Body of pancreas (tissue), 4 donors: ENCODE results near the gene ATAD3C. TPM values are rescaled to one million over a fixed set of nuclear protein-coding genes. Genes with fewer than 3 reads are reported as not detected.

ENCODE experiments used
- ATAC-seq: fragments of 150-250 bp; one replicate; pipeline ENCODE4 v1.9.1; 2016
- DNase-seq, 4 donors: peaks; one replicate each; pipeline ENCODE4 v3.0.0-alpha.2; 2019
- H3K27ac ChIP-seq, 4 donors: fragments of 200-600 bp; sonication (generic); 1 replicate in 3 of 4; 2 replicates in 1 of 4; pipeline versions ENCODE4 v1.5.1 to v1.6.1; 2016 to 2019; ENCODE audit warnings: mild to moderate bottlenecking in 1 of 4, mixed read lengths in 1 of 4, moderate library complexity in 1 of 4
- H3K27me3 ChIP-seq, 2 donors: fragments of 200-600 bp; sonication (generic); one replicate each; pipeline ENCODE4 v1.6.0; 2016; ENCODE audit warnings: mild to moderate bottlenecking in 1 of 2
- H3K36me3 ChIP-seq, 2 donors: fragments of 200-600 bp; sonication (generic); replicated peaks in 1 of 2; 2 replicates each; pipeline ENCODE4 v1.5.1; 2016; ENCODE audit warnings: low read depth in 2 of 2; ENCODE audit not compliant: insufficient read depth in 1 of 2
- H3K4me1 ChIP-seq: fragments of 200-600 bp; sonication (generic); one replicate; pipeline ENCODE4 v1.6.0; 2016
- H3K4me3 ChIP-seq, 2 donors: fragments of 200-600 bp; sonication (generic); 1 replicate in 1 of 2; 2 replicates in 1 of 2; pipeline ENCODE4 v1.5.1; 2016 to 2019
- H3K9me3 ChIP-seq, 3 donors: fragments of 200-600 bp; sonication (generic); 1 replicate in 2 of 3; 2 replicates in 1 of 3; pipeline ENCODE4 v1.5.1; 2016
- POLR2A ChIP-seq, 3 donors: fragments of 450-650 bp; IDR thresholded peaks; one replicate each; pipeline ENCODE4 v1.6.1; 2016; ENCODE audit warnings: antibody characterized with exemption in 3 of 3, mild to moderate bottlenecking in 2 of 3
- WGBS, 2 donors: methylation state at CpG; one replicate each; pipeline ENCODE4 v1.1.5; 2017; 5-methylcytosine and 5-hydroxymethylcytosine counted together
- intact Hi-C: fragments of 100-400 bp; cut with DNase I; formaldehyde crosslinking; loops from one replicate; pipeline ENCODE4 v1.15.1; 2023
- total RNA-seq, 2 donors: library from RNA; depleted of rRNA; stranded (reverse); fragments of >200 nt; gene quantifications; one replicate each; pipeline ENCODE4 v1.1.0, GENCODE V29; 2016
- TF ChIP-seq, protein P1 (sequence below), 7 experiments: fragments of 450-650 bp in 4 of 7; fragments of 200-600 bp in 3 of 7; sonication (generic) in 3 of 7; IDR thresholded peaks; one replicate each; pipeline ENCODE4 v1.5.1; 2016 to 2019; ENCODE audit warnings: antibody characterized with exemption in 7 of 7

ATAD3C gene
- total RNA-seq, 2 donors from 2014 or later: 1.6 to 2.3 TPM

DNA sequence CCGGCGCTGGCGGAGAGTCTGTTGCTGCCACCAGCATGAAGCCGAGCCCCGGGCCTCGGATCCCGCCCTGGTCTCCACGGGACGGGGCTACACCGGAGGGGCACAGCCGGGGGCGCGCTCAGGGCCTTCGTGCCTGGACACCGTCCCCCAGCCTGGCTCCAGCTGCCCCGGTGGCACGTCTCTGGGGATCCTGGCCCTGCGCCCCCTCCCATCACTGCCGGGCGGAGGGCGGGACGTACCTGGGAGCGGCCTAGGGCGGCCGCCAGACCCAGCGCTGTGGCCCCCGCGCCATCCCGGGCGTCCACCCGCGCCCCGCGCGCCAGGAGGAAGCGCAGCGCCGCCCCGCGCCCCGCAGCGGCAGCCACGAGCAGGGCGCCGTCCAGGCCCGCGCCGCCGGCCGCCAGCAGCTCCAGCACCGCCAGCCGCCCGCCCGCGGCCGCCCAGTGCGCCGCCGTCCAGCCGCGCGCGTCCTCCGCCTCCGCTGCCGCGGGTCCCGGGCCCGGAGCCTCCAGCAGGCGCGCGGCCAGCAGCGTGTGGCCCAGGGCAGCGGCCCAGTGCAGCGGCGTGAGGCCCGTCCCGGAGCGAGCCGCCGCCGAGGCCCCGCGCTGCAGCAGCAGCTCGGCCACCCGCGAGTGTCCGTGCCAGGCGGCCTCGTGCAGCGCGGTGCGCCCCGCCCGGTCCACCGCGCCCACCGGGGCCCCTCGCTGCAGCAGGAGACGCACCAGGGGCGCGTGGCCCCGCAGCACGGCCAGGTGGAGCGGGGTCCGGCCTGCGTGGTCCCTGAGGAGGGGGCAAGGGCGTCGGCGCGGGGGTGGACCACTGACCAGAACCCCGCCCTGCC is 29.5 kb upstream of the ATAD3C start:
- TF ChIP-seq, protein P1, sequence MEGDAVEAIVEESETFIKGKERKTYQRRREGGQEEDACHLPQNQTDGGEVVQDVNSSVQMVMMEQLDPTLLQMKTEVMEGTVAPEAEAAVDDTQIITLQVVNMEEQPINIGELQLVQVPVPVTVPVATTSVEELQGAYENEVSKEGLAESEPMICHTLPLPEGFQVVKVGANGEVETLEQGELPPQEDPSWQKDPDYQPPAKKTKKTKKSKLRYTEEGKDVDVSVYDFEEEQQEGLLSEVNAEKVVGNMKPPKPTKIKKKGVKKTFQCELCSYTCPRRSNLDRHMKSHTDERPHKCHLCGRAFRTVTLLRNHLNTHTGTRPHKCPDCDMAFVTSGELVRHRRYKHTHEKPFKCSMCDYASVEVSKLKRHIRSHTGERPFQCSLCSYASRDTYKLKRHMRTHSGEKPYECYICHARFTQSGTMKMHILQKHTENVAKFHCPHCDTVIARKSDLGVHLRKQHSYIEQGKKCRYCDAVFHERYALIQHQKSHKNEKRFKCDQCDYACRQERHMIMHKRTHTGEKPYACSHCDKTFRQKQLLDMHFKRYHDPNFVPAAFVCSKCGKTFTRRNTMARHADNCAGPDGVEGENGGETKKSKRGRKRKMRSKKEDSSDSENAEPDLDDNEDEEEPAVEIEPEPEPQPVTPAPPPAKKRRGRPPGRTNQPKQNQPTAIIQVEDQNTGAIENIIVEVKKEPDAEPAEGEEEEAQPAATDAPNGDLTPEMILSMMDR (IDR thresholded peaks at IDR 0.05): peak in 2 of 7 experiments; percentile 39 to 48
- TF ChIP-seq POLR2A (IDR thresholded peaks at IDR 0.05): peak in 1 of 3 donors; percentile 27
- Histone ChIP-seq H3K27me3 (no peaks in the 10 kb centered on the region), H3K27ac (peak overlapping the region; percentile 2 to 78 (median 70)), H3K9me3 (no peaks in the 10 kb centered on the region), H3K36me3 (no peaks in the 10 kb centered on the region), H3K4me1 (peaks cover 46% of the 10 kb centered on the region), H3K4me3 (peak overlapping the region in 1 of 2 donors; percentile 10)
- ATAC-seq (peak; percentile 75), DNase-seq (peak in 3 of 4 donors; percentile 9 to 55 (median 39))
- WGBS, 2 donors: 9 to 20% methylated on average over 2 to 76 of the region's 112 CpGs
- intact Hi-C loops: no loop called here

DNA sequence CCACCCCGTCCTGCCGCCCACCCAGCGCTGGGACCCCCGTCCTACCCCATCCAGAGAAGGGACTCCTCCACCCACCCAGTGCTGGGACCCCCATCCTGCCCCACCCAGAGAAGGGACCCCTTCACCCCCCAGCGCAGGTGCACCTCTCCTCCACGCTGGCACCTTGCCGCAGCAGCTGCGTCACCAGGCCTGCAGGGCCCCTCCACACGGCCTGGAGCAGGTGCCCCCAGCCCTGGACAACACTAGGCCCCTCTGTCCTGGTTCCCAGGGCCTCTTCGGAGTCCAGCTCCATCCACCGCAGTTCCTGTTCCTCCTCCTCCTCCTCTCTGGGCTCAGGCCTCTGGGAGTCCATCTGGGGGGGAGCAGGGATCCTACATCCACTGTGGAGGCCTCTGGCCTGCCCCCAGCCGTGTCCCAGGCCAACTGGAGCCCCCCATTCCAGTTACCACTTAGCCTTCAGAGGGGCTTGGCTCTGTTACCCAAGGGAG is 28.8 kb upstream of the ATAD3C start:
- no peak for TF ChIP-seq POLR2A (IDR thresholded peaks at IDR 0.05)
- TF ChIP-seq, protein P1 (IDR thresholded peaks at IDR 0.05): no peak
- intact Hi-C loops: no loop called here
- Histone ChIP-seq H3K4me1 (peaks cover 43% of the 10 kb centered on the region), H3K4me3 (peak overlapping the region in 1 of 2 donors; percentile 10), H3K36me3 (no peaks in the 10 kb centered on the region), H3K27ac (peak overlapping the region; percentile 7 to 71 (median 56)), H3K27me3 (no peaks in the 10 kb centered on the region), H3K9me3 (no peaks in the 10 kb centered on the region)
- 31 to 78% methylated on average over 3 to 6 of the region's 12 CpGs for WGBS, 2 donors
- peak in 1 of 4 donors; percentile 41 for DNase-seq
- peak; percentile 11 for ATAC-seq

GRCh38 chr1:1421147-1421906 is 28.2 kb upstream of the ATAD3C start, which contains the start of gene ANKRD65:
TSS of gene ANKRD65 (minus strand) at chr1:1421276. CDS start at chr1:1421005, 271 bp downstream.
- DNase-seq: peak in 3 of 4 donors; percentile 59 to 76 (median 71)
- Histone ChIP-seq H3K9me3 (no peaks in the 10 kb centered on the region), H3K36me3 (no peaks in the 10 kb centered on the region), H3K27me3 (no peaks in the 10 kb centered on the region), H3K4me3 (peak within 1 kb of the TSS in 1 of 2 donors; percentile 10), H3K4me1 (peaks cover 41% of the 10 kb centered on the region), H3K27ac (peak within 1 kb of the TSS; percentile 7 to 71 (median 56))
- 69 to 76% methylated on average over 4 to 17 of the region's 18 CpGs for WGBS, 2 donors
- intact Hi-C loops: no loop called here
- ATAC-seq: peak; percentile 30
- TF ChIP-seq POLR2A (IDR thresholded peaks at IDR 0.05): peak in 2 of 3 donors; percentile 16 to 46
- TF ChIP-seq, protein P1 (IDR thresholded peaks at IDR 0.05): no peak

GRCh38 chr1:1421907-1422464 is 27.5 kb upstream of the ATAD3C start:
- Histone ChIP-seq H3K27me3 (no peaks in the 10 kb centered on the region), H3K9me3 (no peaks in the 10 kb centered on the region), H3K36me3 (no peaks in the 10 kb centered on the region), H3K4me3 (no peak overlapping the region), H3K27ac (peak overlapping the region in 3 of 4 donors; percentile 7 to 71 (median 58)), H3K4me1 (peaks cover 41% of the 10 kb centered on the region)
- ATAC-seq (no peak), DNase-seq (no peak)
- 88 to 91% methylated on average over 6 to 7 of the region's 7 CpGs for WGBS, 2 donors
- intact Hi-C loops: no loop called here
- TF ChIP-seq POLR2A (IDR thresholded peaks at IDR 0.05): no peak
- TF ChIP-seq, protein P1 (IDR thresholded peaks at IDR 0.05): no peak
